SK-N-SH treated with all-trans-retinoic acid at 6 μM for 48 hours (cell line): Measurements from ENCODE around the gene GHITM.

ENCODE experiments used
- ATAC-seq: fragments of 200-7000 bp; cut with Tn5 transposase; 3 replicates; pipeline ENCODE4 v1.9.1; 2020; ENCODE audit warnings: mild to moderate bottlenecking, moderate library complexity
- ARNTL ChIP-seq: fragments of 450-650 bp; formaldehyde crosslinking; IDR thresholded peaks from 2 replicates; pipeline ENCODE4 v1.5.0; 2020; ENCODE audit warnings: low read depth, mild to moderate bottlenecking, moderate library complexity, borderline replicate concordance
- CREB5 ChIP-seq: fragments of 250-450 bp; sonication (Bioruptor Pico); IDR thresholded peaks from 2 replicates; pipeline ENCODE4 v1.5.1; 2020; ENCODE audit warnings: low read depth, mild to moderate bottlenecking, moderate library complexity
- CSDC2 ChIP-seq: fragments of 250-450 bp; sonication (Bioruptor Pico); IDR thresholded peaks from 2 replicates; pipeline ENCODE4 v1.5.0; 2020; ENCODE audit warnings: mild to moderate bottlenecking, moderate library complexity
- OSR1 ChIP-seq: fragments of 250-450 bp; sonication (Bioruptor Pico); IDR thresholded peaks from 2 replicates; pipeline ENCODE4 v1.8.0; 2022; ENCODE audit warnings: moderate library complexity, mild to moderate bottlenecking, inconsistent platforms
- POU6F1 ChIP-seq: fragments of 250-450 bp; sonication (Bioruptor Pico); IDR thresholded peaks from 2 replicates; pipeline ENCODE4 v1.8.0; 2021; ENCODE audit warnings: low read depth, mild to moderate bottlenecking, moderate library complexity, borderline replicate concordance
- PPARA ChIP-seq: fragments of 250-450 bp; sonication (Bioruptor Pico); IDR thresholded peaks from 2 replicates; pipeline ENCODE4 v1.5.0; 2020; ENCODE audit warnings: mild to moderate bottlenecking, borderline replicate concordance
- RARB ChIP-seq: fragments of 250-450 bp; sonication (Bioruptor Pico); IDR thresholded peaks from 2 replicates; pipeline ENCODE4 v1.8.0; 2021; ENCODE audit warnings: mild to moderate bottlenecking, moderate library complexity
- SNAI2 ChIP-seq: fragments of 250-450 bp; sonication (Bioruptor Pico); IDR thresholded peaks from 2 replicates; pipeline ENCODE4 v1.5.0; 2020; ENCODE audit warnings: mild to moderate bottlenecking, moderate library complexity
- TSHZ2 ChIP-seq: fragments of 250-450 bp; sonication (Bioruptor Pico); IDR thresholded peaks from 2 replicates; pipeline ENCODE4 v1.5.0; 2020; ENCODE audit warnings: mild to moderate bottlenecking, moderate library complexity
- ZC3H10 ChIP-seq: fragments of 250-450 bp; sonication (Bioruptor Pico); IDR thresholded peaks from 2 replicates; pipeline ENCODE4 v1.5.1; 2021; ENCODE audit warnings: mild to moderate bottlenecking, moderate library complexity
- ZFP3 ChIP-seq: fragments of 250-450 bp; sonication (Bioruptor Pico); IDR thresholded peaks from 2 replicates; pipeline ENCODE4 v1.5.0; 2020; ENCODE audit warnings: mild to moderate bottlenecking, moderate library complexity
- ZFP30 ChIP-seq: fragments of 450-650 bp; formaldehyde crosslinking; IDR thresholded peaks from 2 replicates; pipeline ENCODE4 v1.5.0; 2022; ENCODE audit warnings: mild to moderate bottlenecking, moderate library complexity
- ZNF565 ChIP-seq: fragments of 450-650 bp; formaldehyde crosslinking; conservative IDR thresholded peaks from 2 replicates; pipeline ENCODE4 v1.5.0; 2020; ENCODE audit warnings: low read depth, mild to moderate bottlenecking, moderate library complexity
- ZNF8 ChIP-seq: fragments of 450-650 bp; formaldehyde crosslinking; IDR thresholded peaks from 2 replicates; pipeline ENCODE4 v1.5.0; 2020; ENCODE audit warnings: mild to moderate bottlenecking, moderate library complexity
- TF ChIP-seq, protein P1 (sequence below): fragments of 250-450 bp; sonication (Bioruptor Pico); IDR thresholded peaks from 2 replicates; pipeline ENCODE4 v1.8.0; 2020; ENCODE audit warnings: mild to moderate bottlenecking, moderate library complexity, borderline replicate concordance
- TF ChIP-seq, protein P2 (sequence below): fragments of 250-450 bp; sonication (Bioruptor Pico); IDR thresholded peaks from 2 replicates; pipeline ENCODE4 v1.5.1; 2021; ENCODE audit warnings: mild to moderate bottlenecking, moderate library complexity

Gene GHITM

GRCh38 chr10:84158061-84158460 lies 18.8 kb downstream of the GHITM start:
- peak; percentile 19; the same call in 2 of the 3 replicates for ATAC-seq
- TF ChIP-seq CREB5 (no peak), ZNF8 (CRISPR knock-in tag) (no peak), POU6F1 (CRISPR knock-in tag) (no peak), OSR1 (CRISPR knock-in tag) (no peak), CSDC2 (CRISPR knock-in tag) (no peak), RARB (CRISPR knock-in tag) (no peak), SNAI2 (CRISPR knock-in tag) (no peak), PPARA (CRISPR knock-in tag) (no peak), ZNF565 (CRISPR knock-in tag) (no peak), ZFP30 (CRISPR knock-in tag) (no peak), ZFP3 (no peak), TSHZ2 (CRISPR knock-in tag) (no peak), ZC3H10 (no peak), ARNTL (no peak)
- TF ChIP-seq, protein P1, sequence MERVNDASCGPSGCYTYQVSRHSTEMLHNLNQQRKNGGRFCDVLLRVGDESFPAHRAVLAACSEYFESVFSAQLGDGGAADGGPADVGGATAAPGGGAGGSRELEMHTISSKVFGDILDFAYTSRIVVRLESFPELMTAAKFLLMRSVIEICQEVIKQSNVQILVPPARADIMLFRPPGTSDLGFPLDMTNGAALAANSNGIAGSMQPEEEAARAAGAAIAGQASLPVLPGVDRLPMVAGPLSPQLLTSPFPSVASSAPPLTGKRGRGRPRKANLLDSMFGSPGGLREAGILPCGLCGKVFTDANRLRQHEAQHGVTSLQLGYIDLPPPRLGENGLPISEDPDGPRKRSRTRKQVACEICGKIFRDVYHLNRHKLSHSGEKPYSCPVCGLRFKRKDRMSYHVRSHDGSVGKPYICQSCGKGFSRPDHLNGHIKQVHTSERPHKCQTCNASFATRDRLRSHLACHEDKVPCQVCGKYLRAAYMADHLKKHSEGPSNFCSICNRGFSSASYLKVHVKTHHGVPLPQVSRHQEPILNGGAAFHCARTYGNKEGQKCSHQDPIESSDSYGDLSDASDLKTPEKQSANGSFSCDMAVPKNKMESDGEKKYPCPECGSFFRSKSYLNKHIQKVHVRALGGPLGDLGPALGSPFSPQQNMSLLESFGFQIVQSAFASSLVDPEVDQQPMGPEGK (CRISPR knock-in tag) = no peak

DNA sequence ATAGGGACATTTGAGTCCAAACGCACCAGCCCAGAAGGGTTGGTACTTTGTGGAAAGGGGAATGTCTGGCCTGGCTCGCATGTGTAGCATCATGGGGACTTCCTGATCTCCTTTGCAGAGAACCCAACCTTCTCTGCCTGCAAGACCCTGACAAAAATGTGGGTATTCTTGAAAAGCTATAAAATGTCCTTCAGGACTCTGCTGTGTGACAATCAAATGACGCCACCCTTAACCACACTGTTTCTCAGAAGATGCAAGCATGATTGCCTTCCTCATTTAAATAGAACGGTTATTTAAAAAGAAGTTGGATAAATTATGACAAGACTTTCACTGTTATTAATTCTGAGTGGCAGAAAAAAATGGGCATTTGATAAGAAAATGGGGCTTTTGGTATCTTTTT lies 19.2 kb downstream of the GHITM start:
- no peak for ATAC-seq
- TF ChIP-seq, protein P1 (CRISPR knock-in tag) = no peak
- TF ChIP-seq, protein P2, sequence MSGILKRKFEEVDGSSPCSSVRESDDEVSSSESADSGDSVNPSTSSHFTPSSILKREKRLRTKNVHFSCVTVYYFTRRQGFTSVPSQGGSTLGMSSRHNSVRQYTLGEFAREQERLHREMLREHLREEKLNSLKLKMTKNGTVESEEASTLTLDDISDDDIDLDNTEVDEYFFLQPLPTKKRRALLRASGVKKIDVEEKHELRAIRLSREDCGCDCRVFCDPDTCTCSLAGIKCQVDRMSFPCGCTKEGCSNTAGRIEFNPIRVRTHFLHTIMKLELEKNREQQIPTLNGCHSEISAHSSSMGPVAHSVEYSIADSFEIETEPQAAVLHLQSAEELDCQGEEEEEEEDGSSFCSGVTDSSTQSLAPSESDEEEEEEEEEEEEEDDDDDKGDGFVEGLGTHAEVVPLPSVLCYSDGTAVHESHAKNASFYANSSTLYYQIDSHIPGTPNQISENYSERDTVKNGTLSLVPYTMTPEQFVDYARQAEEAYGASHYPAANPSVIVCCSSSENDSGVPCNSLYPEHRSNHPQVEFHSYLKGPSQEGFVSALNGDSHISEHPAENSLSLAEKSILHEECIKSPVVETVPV = no peak

DNA sequence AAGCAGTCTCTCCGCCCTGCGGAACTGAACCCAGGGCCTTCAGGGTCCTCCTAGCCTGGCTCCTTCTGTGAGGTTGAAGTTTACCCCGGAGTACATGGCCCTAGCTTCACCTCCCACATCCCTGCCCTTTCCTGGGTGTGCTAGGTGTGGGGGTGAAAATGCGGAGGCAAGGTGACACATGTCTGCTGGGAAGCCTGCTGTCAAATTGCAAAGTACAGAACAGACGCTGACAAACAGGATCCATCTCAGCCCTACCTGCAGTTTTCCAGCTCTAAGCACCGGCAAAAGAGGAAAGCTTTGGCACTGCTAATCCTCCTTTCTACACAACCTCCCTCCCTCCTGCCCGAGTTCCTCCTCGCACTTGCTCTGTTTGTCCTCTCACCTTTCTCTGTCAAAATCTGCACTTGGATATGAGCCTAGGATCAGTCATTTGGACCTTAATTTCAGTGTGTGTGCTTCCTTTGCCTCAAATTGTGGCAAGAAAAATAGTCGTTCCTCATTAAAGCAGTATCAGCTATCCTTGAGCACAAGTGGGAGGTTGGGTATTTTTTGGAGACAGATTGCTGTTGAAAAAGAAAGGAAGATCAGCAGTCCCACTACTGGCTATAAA lies 19.9 kb downstream of the GHITM start:
- TF ChIP-seq SNAI2 (CRISPR knock-in tag) (no peak), ZFP30 (CRISPR knock-in tag) (no peak), OSR1 (CRISPR knock-in tag) (no peak)
- TF ChIP-seq, protein P1 (CRISPR knock-in tag) = no peak
- no peak; the same call in 2 of the 3 replicates for ATAC-seq
